ENCODE data around the gene HNRNPH3.

The HNRNPH3 gene

GRCh38 chr10:68359189-68359588 lies 27.3 kb downstream of the HNRNPH3 start:
- peaks cover 48 to 89% (median 77%) of the 10 kb centered on the region in 3 donors for H3K36me3 ChIP-seq
- no peak for DNase-seq
- H3K9me3 ChIP-seq: no peaks in the 10 kb centered on the region
- H3K27me3 ChIP-seq: no peaks in the 10 kb centered on the region
- no peak overlapping the region for H3K4me3 ChIP-seq
- no peak overlapping the region for H3K27ac ChIP-seq
- intact Hi-C loops (cut with DNase I; ENCODE audit: low total_unique reads): no loop called here
- TF ChIP-seq CTCF (IDR thresholded peaks at IDR 0.05): no peak
- H3K4me1 ChIP-seq: no peaks in the 10 kb centered on the region

GRCh38 chr10:68362590-68362989 lies 30.7 kb downstream of the HNRNPH3 start:
- H3K27me3 ChIP-seq: no peaks in the 10 kb centered on the region
- no peaks in the 10 kb centered on the region for H3K9me3 ChIP-seq
- intact Hi-C loops (cut with DNase I; ENCODE audit: low total_unique reads): no loop called here
- H3K4me3 ChIP-seq: no peak overlapping the region
- no peak for TF ChIP-seq CTCF (IDR thresholded peaks at IDR 0.05)
- no peak overlapping the region for H3K27ac ChIP-seq
- peaks cover 41 to 76% (median 65%) of the 10 kb centered on the region in 3 donors for H3K36me3 ChIP-seq
- DNase-seq: no peak
- no peaks in the 10 kb centered on the region for H3K4me1 ChIP-seq

GRCh38 chr10:68364101-68364886 lies 32.4 kb downstream of the HNRNPH3 start:
- no peak for DNase-seq
- intact Hi-C loops (cut with DNase I; ENCODE audit: low total_unique reads): no loop called here
- Histone ChIP-seq H3K36me3 (peaks cover 34 to 70% (median 60%) of the 10 kb centered on the region in 3 donors), H3K4me3 (no peak overlapping the region), H3K4me1 (no peaks in the 10 kb centered on the region), H3K27me3 (no peaks in the 10 kb centered on the region), H3K27ac (no peak overlapping the region), H3K9me3 (no peaks in the 10 kb centered on the region)
- no peak for TF ChIP-seq CTCF (IDR thresholded peaks at IDR 0.05)

- H3K27me3 ChIP-seq: no peaks in the 10 kb centered on the region
- H3K27ac ChIP-seq: no peak overlapping the region
- intact Hi-C loops (cut with DNase I; ENCODE audit: low total_unique reads): no loop called here
- DNase-seq: no peak
- no peak overlapping the region for H3K4me3 ChIP-seq
- H3K4me1 ChIP-seq: no peaks in the 10 kb centered on the region
- TF ChIP-seq CTCF (IDR thresholded peaks at IDR 0.05): no peak
- H3K36me3 ChIP-seq: peaks cover 45 to 70% (median 62%) of the 10 kb centered on the region in 3 donors
- H3K9me3 ChIP-seq: no peaks in the 10 kb centered on the region
Measured at GRCh38 chr10:68365611-68366010, 33.7 kb downstream of the HNRNPH3 start.

- intact Hi-C loops (cut with DNase I; ENCODE audit: low total_unique reads): no loop called here
- TF ChIP-seq CTCF (IDR thresholded peaks at IDR 0.05): no peak
- no peak for DNase-seq
- Histone ChIP-seq H3K27me3 (no peaks in the 10 kb centered on the region), H3K9me3 (peaks cover 0 to under 1% (median 0%) of the 10 kb centered on the region in 3 donors), H3K27ac (no peak overlapping the region), H3K36me3 (peaks cover 51 to 70% (median 59%) of the 10 kb centered on the region in 3 donors), H3K4me1 (no peaks in the 10 kb centered on the region), H3K4me3 (no peak overlapping the region)
Measured at GRCh38 chr10:68366600-68366999, 34.7 kb downstream of the HNRNPH3 start.
